Calu3 (cell line): ENCODE data around the gene KRT72. TPM values are rescaled to one million over a fixed set of nuclear protein-coding genes. Genes with fewer than 3 reads are reported as not detected.
"Not testable (repeated sequence)": the region's sequence is repeated elsewhere in the genome, so short reads cannot be mapped to it uniquely, and the experiment has no call there.

Source experiments
- BruUV-seq: library from RNA; stranded (reverse); fragments of 400-500 nt; replicated peaks from 2 replicates; lab custom pipeline; 2021; lab: Mats Ljungman, UMichigan
- CTCF ChIA-PET: fragments of 300-600 bp; sonication (Branson Sonifier 250); formaldehyde crosslinking; loops from one replicate; lab custom pipeline; 2022; ENCODE audit warnings: antibody characterized with exemption; lab: Charles Lee
- DNase-seq: peaks from one replicate; pipeline ENCODE4 v3.0.0; 2022
- H3K27ac Mint-ChIP-seq: one replicate; pipeline ENCODE4 v1.8.0; 2022; ENCODE audit warnings: mixed read lengths; ENCODE audit not compliant: unreplicated experiment
- H3K27me3 Mint-ChIP-seq: one replicate; pipeline ENCODE4 v1.8.0; 2022; ENCODE audit warnings: mixed read lengths; ENCODE audit not compliant: unreplicated experiment
- H3K36me3 Mint-ChIP-seq: one replicate; pipeline ENCODE4 v1.8.0; 2022; ENCODE audit warnings: mild to moderate bottlenecking, moderate library complexity, mixed read lengths; ENCODE audit not compliant: insufficient read depth, unreplicated experiment
- H3K4me1 Mint-ChIP-seq: one replicate; pipeline ENCODE4 v1.8.0; 2022; ENCODE audit warnings: mild to moderate bottlenecking, low read depth, mixed read lengths; ENCODE audit not compliant: unreplicated experiment
- H3K4me3 Mint-ChIP-seq: one replicate; pipeline ENCODE4 v1.8.0; 2022; ENCODE audit warnings: mild to moderate bottlenecking, low read depth, moderate library complexity, mixed read lengths; ENCODE audit not compliant: unreplicated experiment
- H3K9me3 Mint-ChIP-seq: one replicate; pipeline ENCODE4 v1.8.0; 2022; ENCODE audit warnings: low read depth, mixed read lengths; ENCODE audit not compliant: unreplicated experiment
- intact Hi-C: fragments of 100-400 bp; cut with micrococcal nuclease; formaldehyde crosslinking; loops from one replicate; pipeline ENCODE4 v1.10.0; 2022; ENCODE audit not compliant: unreplicated experiment
- total RNA-seq: library from RNA; stranded (reverse); gene quantifications from 2 replicates; pipeline ENCODE4 v1.2.3, GENCODE V29; 2022
- TF ChIP-seq, protein P1 (sequence below): fragments of 200-600 bp; IDR thresholded peaks from one replicate; pipeline ENCODE4 v1.8.0; 2022; ENCODE audit warnings: antibody characterized with exemption; ENCODE audit not compliant: unreplicated experiment

The KRT72 gene
- total RNA-seq, 1 experiment from 2014 or later: not detected

DNA sequence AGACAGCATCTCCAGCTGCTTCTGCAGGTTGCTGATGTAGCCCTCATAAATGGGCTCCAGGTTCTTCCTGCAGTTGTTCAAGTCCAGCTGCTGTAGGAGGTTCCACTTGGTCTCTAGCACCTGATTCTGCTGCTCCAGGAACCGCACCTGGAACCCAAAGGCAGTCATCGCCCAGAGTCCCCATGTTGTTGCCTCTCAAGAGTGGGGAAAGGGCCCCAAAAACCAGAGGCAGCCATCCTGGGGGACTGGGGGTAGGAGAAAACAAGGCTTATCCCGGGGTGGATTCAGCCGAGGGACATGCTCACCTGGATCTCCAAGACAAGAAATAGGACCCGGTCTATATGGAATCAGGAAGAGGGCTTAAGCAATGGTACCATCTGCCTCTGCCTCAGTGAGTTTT is 2.3 kb downstream of the KRT72 start:
- TF ChIP-seq, protein P1, sequence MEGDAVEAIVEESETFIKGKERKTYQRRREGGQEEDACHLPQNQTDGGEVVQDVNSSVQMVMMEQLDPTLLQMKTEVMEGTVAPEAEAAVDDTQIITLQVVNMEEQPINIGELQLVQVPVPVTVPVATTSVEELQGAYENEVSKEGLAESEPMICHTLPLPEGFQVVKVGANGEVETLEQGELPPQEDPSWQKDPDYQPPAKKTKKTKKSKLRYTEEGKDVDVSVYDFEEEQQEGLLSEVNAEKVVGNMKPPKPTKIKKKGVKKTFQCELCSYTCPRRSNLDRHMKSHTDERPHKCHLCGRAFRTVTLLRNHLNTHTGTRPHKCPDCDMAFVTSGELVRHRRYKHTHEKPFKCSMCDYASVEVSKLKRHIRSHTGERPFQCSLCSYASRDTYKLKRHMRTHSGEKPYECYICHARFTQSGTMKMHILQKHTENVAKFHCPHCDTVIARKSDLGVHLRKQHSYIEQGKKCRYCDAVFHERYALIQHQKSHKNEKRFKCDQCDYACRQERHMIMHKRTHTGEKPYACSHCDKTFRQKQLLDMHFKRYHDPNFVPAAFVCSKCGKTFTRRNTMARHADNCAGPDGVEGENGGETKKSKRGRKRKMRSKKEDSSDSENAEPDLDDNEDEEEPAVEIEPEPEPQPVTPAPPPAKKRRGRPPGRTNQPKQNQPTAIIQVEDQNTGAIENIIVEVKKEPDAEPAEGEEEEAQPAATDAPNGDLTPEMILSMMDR: no peak
- H3K4me3 Mint-ChIP-seq: no peak overlapping the region
- no peaks in the 10 kb centered on the region for H3K9me3 Mint-ChIP-seq
- H3K4me1 Mint-ChIP-seq: no peaks in the 10 kb centered on the region
- H3K36me3 Mint-ChIP-seq: no peaks in the 10 kb centered on the region
- peaks cover 60% of the 10 kb centered on the region for H3K27me3 Mint-ChIP-seq
- DNase-seq: no peak
- BruUV-seq: no TSS peak
- no peak overlapping the region for H3K27ac Mint-ChIP-seq
- intact Hi-C loops: no loop called here
- CTCF ChIA-PET: no interaction called here

DNA sequence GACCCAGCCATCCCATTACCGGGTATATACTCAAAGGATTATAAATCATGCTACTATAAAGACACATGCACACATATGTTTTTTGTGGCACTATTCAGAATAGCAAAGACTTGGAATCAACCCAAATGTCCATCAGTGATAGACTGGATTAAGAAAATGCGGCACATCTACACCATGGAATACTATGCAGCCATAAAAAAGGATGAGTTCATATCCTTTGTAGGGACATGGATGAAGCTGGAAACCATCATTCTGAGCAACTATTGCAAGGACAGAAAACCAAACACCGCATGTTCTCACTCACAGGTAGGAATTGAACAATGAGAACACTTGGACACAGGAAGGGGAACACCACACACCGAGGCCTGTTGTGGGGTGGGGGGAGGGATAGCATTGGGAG is 7.0 kb downstream of the KRT72 start:
- BruUV-seq, CTCF ChIA-PET, H3K4me1 Mint-ChIP-seq, H3K27ac Mint-ChIP-seq, H3K4me3 Mint-ChIP-seq, DNase-seq, intact Hi-C loops, H3K9me3 Mint-ChIP-seq, H3K36me3 Mint-ChIP-seq: not testable (repeated sequence)
- peaks cover 65% of the 10 kb centered on the region for H3K27me3 Mint-ChIP-seq

DNA sequence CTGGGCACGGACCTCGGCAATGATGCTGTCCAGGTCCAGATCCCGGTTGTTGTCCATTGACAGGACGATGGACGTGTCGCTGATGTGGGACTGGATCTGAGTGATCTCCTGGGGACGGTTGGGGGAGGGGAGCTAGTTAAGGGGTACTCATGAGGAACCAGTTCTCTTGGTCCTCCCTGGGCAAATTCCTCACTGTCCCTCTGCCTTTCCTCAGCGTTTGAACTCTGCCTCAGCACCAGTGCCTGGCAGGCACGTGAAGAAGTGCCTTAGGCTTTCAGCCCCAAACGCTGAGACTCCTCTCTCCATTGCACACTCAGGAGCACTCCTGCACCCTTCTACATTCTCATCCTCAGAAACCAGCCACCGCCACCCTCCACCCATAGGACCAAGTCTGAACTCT is 9.7 kb downstream of the KRT72 start:
- H3K27me3 Mint-ChIP-seq: peaks cover 62% of the 10 kb centered on the region
- intact Hi-C loops: no loop called here
- no peaks in the 10 kb centered on the region for H3K36me3 Mint-ChIP-seq

DNA sequence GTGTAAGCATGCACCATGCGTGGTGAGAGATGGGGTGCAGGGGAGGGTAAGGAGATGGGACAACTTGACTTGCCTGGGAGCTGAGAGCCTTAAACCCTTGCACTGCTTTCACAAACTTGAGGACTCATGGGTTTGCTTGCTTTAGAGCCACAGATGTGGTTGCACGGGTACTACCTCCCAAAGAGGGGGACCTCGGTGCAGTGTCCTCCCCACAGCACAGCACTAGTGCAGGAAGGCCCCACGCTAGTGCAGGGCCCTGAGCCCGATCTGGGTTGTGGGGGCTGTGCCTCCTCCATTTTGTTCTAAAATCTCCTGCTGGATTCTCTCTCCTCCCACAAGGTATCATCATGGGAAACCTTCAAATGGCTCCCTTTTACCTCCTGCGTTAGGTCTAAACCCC is 11.2 kb downstream of the KRT72 start:
- H3K27me3 Mint-ChIP-seq: peaks cover 77% of the 10 kb centered on the region

More for the DNA sequence above, 9.7 kb downstream of the KRT72 start:
- Mint-ChIP-seq H3K4me3 (no peak overlapping the region), H3K27ac (no peak overlapping the region), H3K9me3 (no peaks in the 10 kb centered on the region), H3K4me1 (no peaks in the 10 kb centered on the region)
- BruUV-seq: no TSS peak
- CTCF ChIA-PET: no interaction called here
- TF ChIP-seq, protein P1: no peak
- no peak for DNase-seq

DNA sequence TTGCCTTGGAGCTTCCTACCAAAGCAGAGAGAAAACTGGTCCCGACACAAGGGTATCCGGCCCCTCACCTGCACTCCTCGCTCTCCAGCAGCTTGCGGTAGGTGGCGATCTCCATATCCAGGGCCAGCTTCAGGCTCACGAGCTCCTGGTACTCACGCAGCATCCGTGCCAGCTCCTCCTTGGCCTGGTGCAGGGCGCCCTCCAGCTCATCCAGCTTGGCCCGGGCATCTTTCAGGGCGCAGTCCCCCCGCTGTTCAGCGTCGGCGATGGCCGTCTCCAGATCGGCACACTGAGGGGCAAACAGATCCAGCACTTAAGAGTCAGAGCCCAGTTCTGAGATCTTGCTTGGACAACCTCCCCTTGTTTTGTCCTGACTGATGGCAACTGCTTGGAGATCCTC is 13.7 kb downstream of the KRT72 start:
- CTCF ChIA-PET: no interaction called here
- TF ChIP-seq, protein P1: no peak

More for the DNA sequence above, 11.2 kb downstream of the KRT72 start:
- intact Hi-C loops: no loop called here
- Mint-ChIP-seq H3K27ac (no peak overlapping the region), H3K4me1 (no peaks in the 10 kb centered on the region), H3K36me3 (no peaks in the 10 kb centered on the region), H3K4me3 (no peak overlapping the region), H3K9me3 (no peaks in the 10 kb centered on the region)
- BruUV-seq: no TSS peak
- CTCF ChIA-PET: no interaction called here
- TF ChIP-seq, protein P1: no peak
- no peak for DNase-seq

More for the DNA sequence above, 13.7 kb downstream of the KRT72 start:
- Mint-ChIP-seq H3K36me3 (no peaks in the 10 kb centered on the region), H3K27me3 (peaks cover 69% of the 10 kb centered on the region), H3K4me1 (no peaks in the 10 kb centered on the region), H3K9me3 (no peaks in the 10 kb centered on the region), H3K27ac (no peak overlapping the region), H3K4me3 (no peak overlapping the region)
- DNase-seq: no peak
- intact Hi-C loops: loop anchor here (10.0 kb wide), 2 partner anchors 213 to 443 kb away; no protein-coding TSS in a partner anchor
- BruUV-seq: no TSS peak
